Urinary bladder (tissue), 4 donors: Measurements from ENCODE around the gene RAB4A. TPM values are rescaled to one million over a fixed set of nuclear protein-coding genes. Genes with fewer than 3 reads are reported as not detected.

Source experiments
- DNase-seq: peaks from one replicate; pipeline ENCODE4 v3.0.0-alpha.2; 2015; ENCODE audit errors: extremely low spot score
- H3K27ac ChIP-seq: one replicate; pipeline ENCODE4 v1.5.1; 2013; ENCODE audit warnings: low read depth, mild to moderate bottlenecking, moderate library complexity
- H3K36me3 ChIP-seq: one replicate; pipeline ENCODE4 v1.6.1; 2013; ENCODE audit warnings: mild to moderate bottlenecking, moderate library complexity; ENCODE audit not compliant: insufficient read depth
- H3K4me1 ChIP-seq: one replicate; pipeline ENCODE4 v1.6.1; 2013; ENCODE audit warnings: mild to moderate bottlenecking, moderate library complexity; ENCODE audit not compliant: insufficient read depth
- H3K4me3 ChIP-seq: one replicate; pipeline ENCODE4 v1.5.1; 2013; ENCODE audit warnings: low read depth, low read length
- WGBS: extraction: QIAGEN DNeasy Blood & Tissue Kit; methylation state at CpG from one replicate; pipeline ENCODE4 v1.1.7; 2013; 5-methylcytosine and 5-hydroxymethylcytosine counted together
- polyA plus RNA-seq: library from polyadenylated mRNA; stranded (reverse); fragments of 200-250 nt; gene quantifications from one replicate; pipeline ENCODE4 v1.2.3, GENCODE V29; 2013
- total RNA-seq: library from RNA; depleted of rRNA; stranded (reverse); fragments of >200 nt; gene quantifications from one replicate; pipeline ENCODE4 v1.2.3, GENCODE V29; 2014
- donor health status: healthy with polysubstance abuse.
- donor health status: healthy.

RAB4A gene
- total and polyA plus RNA-seq, 2 donors: 33.5 to 51.4 TPM

- WGBS: 63% methylated on average over 12 of the region's 12 CpGs
- no peak overlapping the region for H3K27ac ChIP-seq
These were observed 18.5 kb upstream of the RAB4A start for GRCh38 chr1:229252228-229252984.

GRCh38 chr1:229253151-229253974, 17.5 kb upstream of the RAB4A start:
- no peak for DNase-seq
- Histone ChIP-seq H3K4me3 (no peak overlapping the region), H3K27ac (no peak overlapping the region), H3K36me3 (no peaks in the 10 kb centered on the region), H3K4me1 (no peaks in the 10 kb centered on the region)
- WGBS: 50% methylated on average over 13 of the region's 13 CpGs

More at GRCh38 chr1:229252228-229252984, 18.5 kb upstream of the RAB4A start:
- Histone ChIP-seq H3K4me1 (no peaks in the 10 kb centered on the region), H3K36me3 (no peaks in the 10 kb centered on the region), H3K4me3 (no peak overlapping the region)
- DNase-seq: no peak

GRCh38 chr1:229254910-229255541, 15.9 kb upstream of the RAB4A start:
- Histone ChIP-seq H3K36me3 (no peaks in the 10 kb centered on the region), H3K4me1 (no peaks in the 10 kb centered on the region), H3K27ac (no peak overlapping the region), H3K4me3 (no peak overlapping the region)
- no peak for DNase-seq
- 70% methylated on average over 1 of the region's 1 CpG for WGBS

- Histone ChIP-seq H3K4me1 (no peaks in the 10 kb centered on the region), H3K4me3 (no peak overlapping the region), H3K27ac (no peak overlapping the region), H3K36me3 (no peaks in the 10 kb centered on the region)
- no peak for DNase-seq
- WGBS: 21% methylated on average over 4 of the region's 4 CpGs
These were observed 12.7 kb upstream of the RAB4A start for GRCh38 chr1:229258031-229258756.

- H3K36me3 ChIP-seq: no peaks in the 10 kb centered on the region
- WGBS: 62% methylated on average over 5 of the region's 5 CpGs
- H3K27ac ChIP-seq: no peak overlapping the region
- no peak for DNase-seq
- no peaks in the 10 kb centered on the region for H3K4me1 ChIP-seq
- no peak overlapping the region for H3K4me3 ChIP-seq
These were observed 12.2 kb upstream of the RAB4A start for GRCh38 chr1:229258757-229259060.

GRCh38 chr1:229260297-229260696, 10.6 kb upstream of the RAB4A start:
- Histone ChIP-seq H3K4me3 (no peak overlapping the region), H3K36me3 (no peaks in the 10 kb centered on the region), H3K4me1 (no peaks in the 10 kb centered on the region), H3K27ac (no peak overlapping the region)
- WGBS: 75% methylated on average over 3 of the region's 3 CpGs
- DNase-seq: no peak

GRCh38 chr1:229262239-229262638, 8.7 kb upstream of the RAB4A start:
- DNase-seq: no peak
- 93% methylated on average over 2 of the region's 2 CpGs for WGBS
- H3K27ac ChIP-seq: no peak overlapping the region
- no peaks in the 10 kb centered on the region for H3K36me3 ChIP-seq
- no peak overlapping the region for H3K4me3 ChIP-seq
- H3K4me1 ChIP-seq: no peaks in the 10 kb centered on the region

GRCh38 chr1:229263254-229263653, 7.7 kb upstream of the RAB4A start:
- no peak overlapping the region for H3K4me3 ChIP-seq
- H3K4me1 ChIP-seq: no peaks in the 10 kb centered on the region
- DNase-seq: no peak
- no peak overlapping the region for H3K27ac ChIP-seq
- no peaks in the 10 kb centered on the region for H3K36me3 ChIP-seq

- 92% methylated on average over 7 of the region's 7 CpGs for WGBS
- no peaks in the 10 kb centered on the region for H3K4me1 ChIP-seq
- no peaks in the 10 kb centered on the region for H3K36me3 ChIP-seq
- no peak overlapping the region for H3K27ac ChIP-seq
- DNase-seq: no peak
- no peak overlapping the region for H3K4me3 ChIP-seq
These were observed 6.8 kb upstream of the RAB4A start for GRCh38 chr1:229264068-229264467.

GRCh38 chr1:229264487-229264886, 6.4 kb upstream of the RAB4A start:
- Histone ChIP-seq H3K4me3 (no peak overlapping the region), H3K27ac (no peak overlapping the region), H3K36me3 (no peaks in the 10 kb centered on the region), H3K4me1 (no peaks in the 10 kb centered on the region)
- 75% methylated on average over 5 of the region's 5 CpGs for WGBS
- no peak for DNase-seq

GRCh38 chr1:229266274-229266673, 4.6 kb upstream of the RAB4A start:
- 59% methylated on average over 3 of the region's 3 CpGs for WGBS

GRCh38 chr1:229266832-229267500, 3.9 kb upstream of the RAB4A start:
- H3K4me1 ChIP-seq: no peaks in the 10 kb centered on the region
- WGBS: 87% methylated on average over 2 of the region's 2 CpGs
- H3K36me3 ChIP-seq: no peaks in the 10 kb centered on the region
- H3K27ac ChIP-seq: no peak overlapping the region
- H3K4me3 ChIP-seq: no peak overlapping the region
- no peak for DNase-seq

More at GRCh38 chr1:229266274-229266673, 4.6 kb upstream of the RAB4A start:
- no peaks in the 10 kb centered on the region for H3K36me3 ChIP-seq
- DNase-seq: no peak
- H3K4me1 ChIP-seq: no peaks in the 10 kb centered on the region
- H3K4me3 ChIP-seq: no peak overlapping the region
- no peak overlapping the region for H3K27ac ChIP-seq

- Histone ChIP-seq H3K27ac (no peak overlapping the region), H3K36me3 (no peaks in the 10 kb centered on the region), H3K4me1 (peaks cover 4% of the 10 kb centered on the region), H3K4me3 (no peak overlapping the region)
- no peak for DNase-seq
- WGBS: 75% methylated on average over 2 of the region's 2 CpGs
These were observed 2.4 kb upstream of the RAB4A start for GRCh38 chr1:229268505-229268904.
